ENCODE measurements around the gene PTPRD.

DNA sequence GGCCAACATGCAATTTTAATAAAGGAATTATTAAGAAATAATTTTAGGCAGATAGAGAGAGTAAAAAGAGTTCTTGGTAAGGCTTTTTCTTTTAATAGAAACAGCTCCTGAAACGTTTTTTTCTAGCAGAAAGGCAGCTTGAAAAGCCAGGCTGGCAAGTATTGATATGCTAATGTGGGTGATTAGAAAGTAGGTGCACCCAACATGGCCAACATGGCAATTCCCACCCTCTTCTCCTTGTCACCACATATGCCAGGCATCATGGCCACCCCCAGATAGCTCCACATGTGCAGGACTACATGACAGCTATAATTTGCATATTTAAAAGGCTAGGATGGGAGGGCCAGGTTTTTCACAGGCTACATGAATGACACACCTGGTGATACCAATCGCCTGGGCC lies 615.2 kb downstream of the PTPRD start:
- no peak for TF ChIP-seq POLR2A (IDR thresholded peaks at IDR 0.05; ENCODE audit: low read depth, low read length)
- TF ChIP-seq TAF1 (IDR thresholded peaks at IDR 0.05; ENCODE audit: borderline replicate concordance, low read depth, low read length) = no peak
- no peak for TF ChIP-seq POLR2AphosphoS5 (IDR thresholded peaks at IDR 0.05; ENCODE audit: low read depth, low read length)

All from GM12892 (cell line).